GM18907 (cell line): ENCODE measurements around the gene SMPD4.
A peak's percentile ranks its signal among the peaks of the same experiment; 100 is the strongest.
"Not testable (repeated sequence)": the region's sequence is repeated elsewhere in the genome, so short reads cannot be mapped to it uniquely, and the experiment has no call there.

ENCODE experiments used
- ATAC-seq: cut with Tn5 transposase; IDR thresholded peaks from one replicate; pipeline ENCODE4 v1.9.1; 2021; ENCODE audit warnings: mild to moderate bottlenecking, moderate library complexity; ENCODE audit not compliant: unreplicated experiment

SMPD4 gene

DNA sequence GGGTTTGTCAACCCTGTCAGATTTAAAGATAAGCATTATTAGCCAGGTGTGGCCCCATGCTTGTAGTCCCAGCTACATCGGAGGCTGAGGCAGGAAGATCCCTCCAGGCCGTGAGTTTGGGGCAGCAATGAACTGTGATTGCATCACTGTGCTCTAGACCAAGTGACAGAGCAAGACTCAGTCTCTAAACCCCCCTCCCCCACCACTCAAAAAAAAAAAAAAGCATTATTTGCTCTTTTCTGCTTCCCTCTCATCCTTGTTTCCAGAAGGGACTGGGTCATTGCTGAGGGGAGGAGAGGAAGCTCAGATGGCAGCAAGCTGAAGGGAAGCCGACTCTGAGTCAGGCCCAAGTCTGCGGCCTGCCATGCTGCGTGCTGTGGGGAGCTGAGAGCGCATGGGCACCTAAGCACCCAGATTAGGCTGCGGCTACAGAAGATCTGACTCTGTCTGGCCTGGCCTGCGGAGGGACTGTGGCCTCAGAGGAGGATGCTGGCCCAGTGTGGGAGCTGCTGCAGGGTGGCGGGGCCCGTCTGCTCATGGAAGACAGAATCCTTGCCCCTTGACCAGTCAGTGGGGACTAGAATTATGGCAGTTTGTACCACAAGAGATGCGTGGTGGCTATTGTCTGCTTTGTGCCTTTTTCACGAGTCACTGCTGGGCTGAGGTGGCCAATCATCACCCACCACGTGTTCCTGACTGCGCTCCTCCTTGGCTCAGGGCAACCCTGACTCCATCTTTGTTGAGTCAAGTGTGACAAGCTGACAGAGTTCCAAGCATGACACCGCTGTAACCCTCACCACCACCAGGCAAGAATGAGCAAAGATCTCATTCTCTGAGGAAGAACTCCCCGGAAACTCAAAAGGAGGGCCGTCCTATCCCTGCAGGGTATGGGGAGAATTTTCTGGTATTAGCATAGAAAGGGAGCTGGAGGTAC, 6.7 kb upstream of the SMPD4 start:
- ATAC-seq = not testable (repeated sequence)

DNA sequence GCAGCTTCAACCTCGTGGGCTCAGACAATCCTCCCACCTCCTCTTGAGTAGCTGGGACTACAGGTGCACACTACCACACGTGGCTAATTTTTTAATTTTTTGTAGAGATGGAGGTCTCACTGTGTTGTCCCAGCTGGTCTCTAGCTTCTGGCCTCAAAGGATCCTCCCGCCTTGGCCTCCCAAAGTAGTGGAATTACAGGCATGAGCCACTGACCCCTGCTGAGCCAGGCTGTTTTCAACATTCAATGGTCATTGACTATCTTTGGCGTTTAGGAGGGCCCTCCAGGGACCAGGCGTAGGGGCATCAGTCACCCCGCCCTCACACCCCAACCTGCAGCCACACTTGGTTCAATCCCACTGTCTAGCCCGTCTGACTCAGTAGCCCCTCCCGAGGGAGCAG, 5.9 kb upstream of the SMPD4 start:
- ATAC-seq = no peak

GRCh38 chr2:130186391-130186790, 5.0 kb upstream of the SMPD4 start:
- ATAC-seq = no peak

DNA sequence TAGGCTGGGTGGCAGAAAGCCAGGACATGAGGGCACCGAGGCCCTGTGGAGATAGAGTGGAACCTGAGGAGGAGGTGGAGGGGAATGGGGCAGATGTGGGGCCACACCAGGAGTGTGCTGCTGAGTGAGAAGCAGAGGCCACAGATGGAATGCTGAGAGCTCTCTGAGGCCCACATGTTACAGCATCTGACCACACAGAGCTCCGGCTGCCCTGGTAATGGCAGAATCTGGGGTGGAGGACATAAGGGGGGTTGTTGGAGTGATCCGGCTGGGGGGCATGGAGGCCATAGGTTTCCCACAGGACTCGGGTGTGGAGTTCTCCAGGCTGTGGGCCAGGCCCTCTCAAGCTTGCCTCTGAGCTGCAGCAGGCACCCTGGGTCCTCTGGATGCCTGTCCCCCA, 4.5 kb upstream of the SMPD4 start:
- ATAC-seq = no peak

- ATAC-seq = no peak
Observed at GRCh38 chr2:130185436-130185835, 4.0 kb upstream of the SMPD4 start.

DNA sequence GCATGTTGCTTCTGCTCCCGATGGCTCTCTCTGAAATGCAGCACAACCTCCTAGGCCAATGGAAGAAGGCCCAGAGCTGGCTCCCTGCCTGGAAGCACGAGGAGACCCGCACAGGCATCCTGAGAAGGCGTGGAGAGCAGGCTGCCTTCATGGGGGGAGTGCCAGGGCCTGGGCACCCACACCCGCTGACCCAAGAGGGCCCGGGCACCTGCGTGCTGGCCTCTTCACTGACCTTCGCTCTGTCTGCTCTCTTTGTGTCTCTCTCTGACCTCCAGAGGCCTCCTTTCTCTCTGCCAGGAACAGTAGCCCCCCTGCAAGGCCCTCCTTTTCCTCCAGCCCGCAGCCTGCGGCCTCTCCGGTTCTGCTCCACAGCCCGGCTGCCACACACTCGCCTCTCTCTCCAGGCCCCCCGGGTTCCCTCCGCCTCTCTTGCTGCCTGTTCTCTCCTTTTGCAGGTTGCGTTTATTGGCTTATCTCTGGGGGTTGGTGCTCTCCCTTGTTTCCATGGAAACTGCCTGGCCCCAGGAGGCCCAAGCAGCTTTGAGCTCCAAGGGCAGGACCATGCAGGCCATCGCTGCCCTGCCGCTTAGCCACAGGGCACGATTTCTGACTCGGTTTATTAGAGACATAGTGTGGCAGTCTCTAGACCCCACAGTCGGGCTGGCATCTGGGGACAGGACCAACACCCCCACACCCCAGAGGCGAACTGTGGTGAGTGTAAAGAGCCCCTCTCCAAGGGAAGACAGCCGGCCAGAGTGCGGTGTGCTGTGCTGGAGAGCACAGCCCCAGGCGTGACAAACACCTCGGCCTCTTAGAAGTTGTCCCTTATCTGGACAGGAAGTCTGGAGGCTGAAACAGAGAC, 2.3 kb upstream of the SMPD4 start:
- no peak for ATAC-seq

- ATAC-seq = not testable (repeated sequence)
Observed at GRCh38 chr2:130182826-130183511, 1.6 kb upstream of the SMPD4 start.

- peak; percentile 86 for ATAC-seq
Observed at GRCh38 chr2:130181880-130182682, 679 bp upstream of the SMPD4 start, which contains the start of gene MZT2B. MZT2B (plus strand) TSS chr2:130182262; CDS start chr2:130182283, 21 bp downstream.

DNA sequence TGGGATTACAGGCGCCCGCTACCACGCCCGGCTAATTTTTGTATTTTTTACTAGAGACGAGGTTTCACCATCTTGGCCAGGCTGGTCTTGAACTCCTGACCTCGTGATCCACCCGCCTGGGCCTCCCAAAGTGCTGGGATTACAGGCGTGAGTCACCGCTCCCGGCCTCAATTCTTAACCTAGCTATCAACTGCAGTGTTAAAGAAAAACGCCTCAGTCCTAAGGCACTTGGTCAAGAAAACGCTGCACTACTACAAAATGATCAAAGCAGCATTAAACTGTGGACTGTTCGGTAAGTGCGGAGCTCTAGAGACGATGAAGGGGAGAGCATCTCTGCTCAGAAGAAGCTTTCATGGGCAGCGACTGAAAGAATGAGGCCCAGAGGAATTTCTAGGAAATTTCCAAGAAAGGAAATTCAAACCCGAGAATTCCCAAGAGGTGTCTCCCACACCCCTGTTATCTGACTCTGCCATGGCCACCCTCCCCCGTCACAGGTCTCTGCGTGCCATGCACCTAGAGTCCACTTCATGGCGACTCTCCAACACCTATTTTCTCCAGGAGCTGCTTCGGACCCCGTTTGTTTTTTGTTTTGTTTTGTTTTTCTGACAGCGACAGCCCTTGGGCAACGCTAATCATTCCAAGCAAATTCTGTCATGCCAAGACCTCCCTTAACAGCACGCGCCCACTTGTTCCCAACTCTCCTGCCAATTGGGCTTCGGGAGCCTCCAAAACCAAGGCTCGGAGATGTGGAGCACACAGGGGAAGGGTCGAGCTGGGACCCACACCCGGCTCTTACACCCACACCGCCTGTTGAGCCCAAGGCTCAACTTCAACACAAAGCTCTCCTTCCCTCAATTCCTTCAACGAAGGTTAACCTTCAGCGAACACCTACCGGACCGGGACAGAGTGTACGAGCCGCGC, 738 bp downstream of the SMPD4 start:
- not testable (repeated sequence) for ATAC-seq

- peak; percentile 47 for ATAC-seq
Observed at GRCh38 chr2:130174866-130175265, 6.5 kb downstream of the SMPD4 start.

DNA sequence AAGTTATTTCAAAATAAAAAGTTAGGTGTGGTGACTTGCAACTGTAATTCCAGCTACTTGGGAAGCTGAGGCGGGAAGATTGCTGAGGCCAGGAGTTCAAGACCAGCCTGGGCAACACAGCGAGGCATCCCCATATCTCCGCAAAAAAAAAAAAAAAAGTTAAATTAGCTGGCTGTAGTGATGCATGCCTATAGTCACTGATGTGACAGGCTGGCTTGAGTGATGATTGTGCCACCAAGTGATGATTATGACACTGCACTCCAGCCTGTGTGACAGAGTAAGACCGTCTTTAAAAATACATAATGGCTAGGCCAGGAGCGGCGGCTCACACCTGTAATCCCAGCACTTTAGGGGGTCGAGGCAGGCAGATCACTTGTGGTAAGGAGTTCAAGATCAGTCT, 11.5 kb downstream of the SMPD4 start:
- no peak for ATAC-seq

- ATAC-seq = not testable (repeated sequence)
Observed at GRCh38 chr2:130169163-130169562, 12.2 kb downstream of the SMPD4 start.

- not testable (repeated sequence) for ATAC-seq
Observed at GRCh38 chr2:130166611-130167010, 14.8 kb downstream of the SMPD4 start.

- ATAC-seq = no peak
Observed at GRCh38 chr2:130165293-130166016, 15.9 kb downstream of the SMPD4 start.

DNA sequence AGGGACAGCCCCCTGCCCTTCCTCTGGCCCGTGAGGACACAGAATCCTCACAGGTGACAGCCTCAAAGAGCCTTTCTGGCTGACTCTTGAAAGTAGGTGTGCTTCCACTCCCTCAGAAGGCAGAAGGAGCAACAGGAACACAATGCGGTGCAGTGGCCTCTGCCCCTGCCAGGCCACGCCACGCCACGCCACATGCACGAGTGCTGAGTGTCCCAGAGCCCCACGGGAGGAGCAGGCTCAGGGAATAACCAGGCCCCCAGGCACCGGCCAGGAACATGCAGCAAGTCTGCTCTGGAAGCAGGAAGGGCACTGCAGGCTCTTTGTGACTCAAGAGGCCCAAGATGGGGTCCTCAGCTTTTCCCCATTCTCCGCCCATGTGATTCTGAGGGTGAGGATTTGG, 18.4 kb downstream of the SMPD4 start:
- no peak for ATAC-seq

DNA sequence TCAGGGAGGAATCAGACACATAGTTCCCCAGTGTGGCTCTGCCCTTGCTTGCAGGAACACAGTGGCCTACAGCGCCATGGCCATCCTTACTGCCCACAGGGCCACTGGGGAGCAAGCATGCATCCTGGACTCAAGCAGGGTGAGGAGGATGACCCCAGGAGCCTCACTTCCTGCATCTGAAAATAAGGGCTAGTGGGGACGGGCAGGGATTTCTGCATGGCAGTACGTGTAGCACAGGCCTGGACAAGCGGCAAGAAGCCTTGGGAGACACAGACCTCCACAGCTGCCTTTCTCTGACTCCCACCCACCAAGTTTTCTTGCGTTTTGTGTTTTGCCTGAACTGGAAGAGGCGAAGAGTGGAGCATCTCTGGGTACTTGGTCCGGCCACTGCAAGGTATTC, 18.9 kb downstream of the SMPD4 start:
- ATAC-seq = not testable (repeated sequence)

- ATAC-seq = not testable (repeated sequence)
Observed at GRCh38 chr2:130160838-130161705, 20.3 kb downstream of the SMPD4 start.
